ENCODE results near the gene KLHDC4.
"Not testable (repeated sequence)": the region's sequence is repeated elsewhere in the genome, so short reads cannot be mapped to it uniquely, and the experiment has no call there.

Gene KLHDC4

GRCh38 chr16:87765776-87766484 is at the start of gene KLHDC4:
TSS of gene KLHDC4 (minus strand) at chr16:87765986. CDS start at chr16:87765890, 96 bp downstream.
- peak; percentile 45 for DNase-seq

GRCh38 chr16:87815567-87815966 is 49.8 kb upstream of the KLHDC4 start:
- DNase-seq = no peak

DNA sequence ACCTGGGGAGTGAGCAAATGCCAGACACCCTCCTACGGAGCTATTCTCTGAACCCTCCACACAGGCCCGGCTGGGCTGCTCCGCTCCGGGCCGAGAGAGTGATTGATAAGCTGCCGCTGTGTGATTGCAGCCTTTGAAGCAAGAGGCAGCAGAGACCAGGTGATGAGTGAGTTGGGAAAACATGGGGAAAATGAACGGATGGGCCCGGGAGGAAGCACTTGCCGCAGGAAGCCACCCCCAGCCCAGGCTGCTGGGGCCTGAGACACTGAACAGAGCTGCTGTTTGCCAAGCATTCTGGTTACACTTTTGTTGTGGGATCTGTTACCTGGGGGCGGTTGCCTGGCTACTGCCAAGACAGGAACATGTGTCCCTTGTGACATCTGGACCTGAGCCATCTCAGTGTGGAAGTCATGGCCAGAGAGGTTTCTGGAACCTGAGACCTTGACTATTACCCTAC is 46.4 kb upstream of the KLHDC4 start:
- no peak for DNase-seq

- not testable (repeated sequence) for DNase-seq
Observed at GRCh38 chr16:87811454-87811853, 45.7 kb upstream of the KLHDC4 start.

DNA sequence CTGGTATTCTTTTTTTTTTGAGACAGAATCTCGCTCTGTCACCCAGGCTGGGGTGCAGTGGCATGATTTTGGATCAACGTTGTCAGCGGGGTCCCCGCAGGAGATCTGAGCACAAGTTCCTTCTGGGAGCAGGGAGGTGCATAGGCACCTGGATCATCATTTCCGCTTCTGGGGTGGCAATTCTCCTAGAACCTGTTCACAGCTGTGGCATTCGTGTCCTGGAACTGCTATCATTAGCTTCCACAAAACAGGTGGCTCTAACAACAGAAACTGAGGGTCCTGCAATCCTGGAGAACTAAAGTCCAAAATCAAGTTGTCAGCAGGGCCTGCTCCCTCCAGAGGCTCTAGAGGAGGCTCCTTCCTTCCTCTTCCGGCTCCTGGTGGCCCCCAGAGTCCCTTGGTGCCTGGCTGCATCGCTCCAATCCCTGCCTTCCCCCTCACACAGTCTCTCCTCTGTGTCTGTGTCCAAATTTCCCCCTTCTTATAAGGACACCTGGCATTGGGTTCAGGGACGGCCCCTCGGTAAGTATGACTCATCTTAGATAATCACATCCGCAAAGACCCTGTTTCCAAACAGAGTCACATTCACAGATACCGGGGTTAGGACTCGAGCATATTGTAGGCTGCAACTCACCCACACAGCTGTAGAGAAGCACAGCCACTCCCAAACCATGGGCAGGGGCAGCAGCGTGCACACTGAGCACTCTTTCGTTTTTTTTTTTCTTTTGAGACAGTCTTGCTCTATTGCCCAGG is 43.5 kb upstream of the KLHDC4 start:
- peak; percentile 68 for DNase-seq

- no peak for DNase-seq
Observed at GRCh38 chr16:87808108-87808507, 42.3 kb upstream of the KLHDC4 start.

DNA sequence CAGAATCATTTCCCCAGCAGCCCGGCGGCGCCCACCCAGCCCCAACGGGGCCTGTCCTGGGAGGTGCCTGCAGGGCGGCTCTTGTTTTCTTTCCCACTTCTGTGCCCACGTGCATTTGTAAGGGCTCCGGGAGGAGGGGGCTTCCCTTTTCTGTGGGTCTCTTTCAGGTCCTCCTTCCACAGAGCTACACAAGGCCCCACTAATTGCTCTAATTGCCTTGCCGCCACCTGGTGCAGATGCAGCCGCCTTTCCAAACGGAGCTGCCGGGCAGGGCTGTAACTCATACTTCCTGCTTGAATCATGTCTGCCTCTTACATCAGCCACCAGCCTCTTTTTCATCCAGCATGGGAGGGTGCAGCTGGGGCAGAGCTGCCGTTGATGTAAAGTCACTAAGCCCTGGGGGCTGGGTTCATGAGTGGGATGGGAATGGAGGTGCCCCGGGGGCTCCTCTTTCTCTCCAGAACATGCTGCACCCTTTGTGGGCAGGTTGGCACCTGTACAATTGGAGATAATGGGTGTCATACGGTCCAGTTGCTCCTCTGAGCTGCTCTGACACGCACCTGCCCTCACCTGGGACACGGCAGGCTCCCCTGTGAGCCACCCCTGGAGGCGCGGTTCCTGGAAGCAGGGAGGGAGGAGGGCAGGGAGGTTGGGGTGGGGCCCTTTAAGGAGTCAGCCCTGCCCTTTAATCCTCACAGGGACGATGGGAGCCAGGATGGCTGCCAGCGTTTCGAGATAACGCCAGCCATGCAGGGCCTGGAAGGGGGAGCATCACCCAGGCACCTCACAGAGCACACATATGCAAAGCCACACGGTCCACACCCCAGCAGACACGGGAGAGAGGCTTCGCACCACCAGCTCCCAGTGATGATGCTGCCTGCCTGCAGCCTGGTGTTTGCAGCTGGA is 41.1 kb upstream of the KLHDC4 start:
- DNase-seq = peak; percentile 84

GRCh38 chr16:87806261-87806640 is 40.5 kb upstream of the KLHDC4 start:
- no peak for DNase-seq

GRCh38 chr16:87803385-87803784 is 37.6 kb upstream of the KLHDC4 start:
- DNase-seq = no peak

- DNase-seq = no peak
Observed at GRCh38 chr16:87802670-87803069, 36.9 kb upstream of the KLHDC4 start.

- no peak for DNase-seq
Observed at GRCh38 chr16:87801679-87802259, 36.0 kb upstream of the KLHDC4 start.

- no peak for DNase-seq
Observed at GRCh38 chr16:87800497-87800896, 34.7 kb upstream of the KLHDC4 start.

DNA sequence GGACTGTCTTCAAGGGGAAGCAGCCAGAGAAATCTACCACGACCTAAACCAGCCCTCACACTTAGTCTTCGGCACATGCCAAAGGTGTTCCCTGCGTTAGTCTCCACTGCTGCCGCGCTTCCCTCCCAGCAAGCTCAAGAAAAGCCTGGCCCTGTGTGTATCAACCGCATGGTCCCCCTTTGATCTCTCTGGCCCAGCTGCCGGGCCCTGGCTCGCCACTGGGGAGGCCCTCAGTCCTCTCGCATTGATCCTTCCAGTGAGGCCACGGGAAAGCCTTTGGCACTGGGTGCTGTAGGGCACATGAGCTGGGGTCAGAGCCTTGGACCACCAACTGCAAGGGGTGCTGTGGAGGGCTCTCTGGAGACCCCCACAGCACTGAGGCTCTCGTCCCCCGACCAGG is 29.6 kb upstream of the KLHDC4 start:
- DNase-seq = no peak

DNA sequence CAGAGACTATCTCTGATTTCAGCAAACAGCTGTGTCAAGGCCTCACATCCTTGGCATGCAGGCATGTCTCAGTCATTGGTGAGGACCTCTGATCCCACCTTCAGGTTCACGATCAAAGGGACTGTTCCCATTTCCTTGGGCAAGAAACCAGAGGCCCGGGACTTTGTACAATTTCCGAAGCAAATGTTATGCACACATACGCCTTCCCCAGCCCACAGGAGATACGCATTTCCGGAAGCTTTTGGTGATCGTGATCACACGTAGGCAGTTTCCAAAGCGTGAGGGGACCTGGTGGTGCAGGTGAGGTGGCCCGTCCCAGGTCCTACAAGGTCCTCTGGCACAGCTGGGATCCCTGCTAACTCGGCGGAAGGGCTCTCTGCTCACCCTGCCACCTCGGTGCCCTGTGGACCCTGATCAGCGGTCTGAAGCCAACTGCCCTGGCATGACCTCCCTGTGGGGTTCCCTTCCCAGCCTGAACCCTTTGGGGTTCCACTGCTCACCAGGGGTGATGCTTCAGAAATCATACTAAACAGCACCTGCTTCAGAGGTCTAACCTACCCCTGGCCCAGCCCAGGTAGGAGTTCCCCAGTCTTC is 28.8 kb upstream of the KLHDC4 start:
- no peak for DNase-seq

DNA sequence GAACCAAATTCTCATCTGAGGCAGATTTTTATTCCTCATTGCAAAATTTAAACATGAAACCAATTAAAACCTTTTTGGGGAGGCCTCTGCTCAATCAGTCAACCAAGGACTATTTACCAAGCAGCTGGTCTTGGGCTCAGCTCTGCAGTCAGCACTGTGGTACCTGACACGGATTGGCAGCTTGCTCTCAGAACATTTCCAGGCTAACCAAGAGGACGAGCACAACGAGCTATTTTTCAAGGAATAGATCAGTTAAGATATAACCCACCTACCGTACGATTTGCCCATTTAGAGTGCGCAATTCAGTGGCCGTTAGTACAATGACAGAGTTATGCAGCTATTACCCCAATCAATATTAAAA is 26.4 kb upstream of the KLHDC4 start:
- no peak for DNase-seq

DNA sequence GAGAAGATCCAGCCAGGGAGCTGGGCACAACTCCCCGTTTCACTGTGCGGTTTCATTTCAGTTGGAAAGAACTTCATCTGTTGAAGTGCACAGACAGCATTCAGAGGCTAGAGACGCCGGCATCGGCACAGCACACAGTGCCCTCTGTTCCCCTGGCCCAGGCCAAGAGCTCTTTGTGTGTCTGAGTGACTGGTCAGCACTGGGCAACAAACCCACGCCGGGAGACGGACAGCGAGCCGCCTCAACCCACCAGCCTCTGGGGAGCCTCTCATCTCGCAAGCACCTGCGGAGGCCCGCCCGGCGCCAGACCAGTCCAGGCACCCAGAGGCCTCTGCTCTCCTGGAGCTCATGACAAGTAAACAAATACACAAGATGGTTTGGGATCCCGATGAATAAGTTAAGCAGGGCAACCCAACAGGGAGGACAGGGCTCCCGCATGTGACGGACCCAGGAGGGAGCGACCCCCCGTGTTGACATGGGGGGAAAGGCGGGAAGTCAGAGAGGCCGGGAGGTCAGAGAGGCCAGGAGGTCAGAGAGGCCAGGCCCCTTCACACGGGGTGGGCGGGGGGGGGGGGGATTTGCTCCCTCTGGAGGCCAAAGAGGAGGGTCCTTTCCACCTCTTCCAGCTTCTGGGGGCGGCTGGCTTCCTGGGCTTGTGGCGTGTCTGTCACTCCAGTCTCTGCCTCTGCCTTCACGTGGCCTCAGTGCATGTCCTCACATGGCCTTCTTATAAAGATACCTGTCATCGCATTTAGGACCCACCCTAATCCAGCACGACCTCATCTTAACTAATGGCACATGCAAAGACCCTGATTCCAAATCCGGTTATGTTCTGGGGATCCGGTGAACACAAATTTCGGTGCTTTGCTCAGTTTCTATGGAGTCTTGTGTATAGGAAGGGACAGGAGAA is 25.8 kb upstream of the KLHDC4 start:
- DNase-seq = no peak

DNA sequence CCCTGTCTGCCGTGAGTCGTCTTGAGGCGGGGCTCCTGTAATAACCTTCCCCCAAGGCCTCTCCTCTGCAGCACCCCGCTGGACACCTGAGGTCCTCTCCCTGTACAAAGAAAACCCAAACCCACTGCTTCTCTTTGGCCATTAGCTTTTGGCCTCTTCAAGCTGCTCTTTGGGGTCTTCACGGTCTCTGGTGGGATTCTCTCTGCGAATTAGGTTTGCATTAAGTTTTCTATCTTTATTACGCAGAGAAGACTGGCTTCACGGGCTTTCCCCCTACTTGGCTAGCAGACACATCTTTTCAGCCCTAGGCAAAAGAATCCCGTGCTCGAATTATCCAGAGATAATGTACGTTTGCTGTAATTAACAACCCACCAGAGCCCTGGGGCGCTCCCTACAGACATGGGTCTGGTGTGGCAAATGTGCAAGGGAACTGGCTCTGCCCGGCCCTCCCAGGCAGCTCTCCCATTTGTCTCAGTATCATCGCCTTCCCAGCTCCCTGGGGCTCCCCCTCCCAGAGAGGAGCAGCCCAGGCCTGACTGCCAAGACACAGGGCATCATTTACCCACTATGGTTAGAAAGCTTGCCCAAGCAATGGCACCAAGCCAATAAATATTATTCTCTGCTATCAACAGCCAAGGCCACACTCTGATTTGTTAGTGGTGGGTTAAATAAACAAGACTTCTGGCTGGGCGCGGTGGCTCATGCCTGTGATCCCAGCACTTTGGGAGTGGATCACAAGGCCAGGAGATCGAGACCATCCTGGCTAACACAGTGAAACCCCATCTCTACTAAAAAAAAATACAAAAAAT is 24.7 kb upstream of the KLHDC4 start:
- DNase-seq = no peak

GRCh38 chr16:87789437-87790291 is 23.9 kb upstream of the KLHDC4 start:
- no peak for DNase-seq

GRCh38 chr16:87788730-87789436 is 23.1 kb upstream of the KLHDC4 start:
- DNase-seq = not testable (repeated sequence)

Data from GF-D8 (cell line).